ENCODE measurements around the gene CDH20.

DNA sequence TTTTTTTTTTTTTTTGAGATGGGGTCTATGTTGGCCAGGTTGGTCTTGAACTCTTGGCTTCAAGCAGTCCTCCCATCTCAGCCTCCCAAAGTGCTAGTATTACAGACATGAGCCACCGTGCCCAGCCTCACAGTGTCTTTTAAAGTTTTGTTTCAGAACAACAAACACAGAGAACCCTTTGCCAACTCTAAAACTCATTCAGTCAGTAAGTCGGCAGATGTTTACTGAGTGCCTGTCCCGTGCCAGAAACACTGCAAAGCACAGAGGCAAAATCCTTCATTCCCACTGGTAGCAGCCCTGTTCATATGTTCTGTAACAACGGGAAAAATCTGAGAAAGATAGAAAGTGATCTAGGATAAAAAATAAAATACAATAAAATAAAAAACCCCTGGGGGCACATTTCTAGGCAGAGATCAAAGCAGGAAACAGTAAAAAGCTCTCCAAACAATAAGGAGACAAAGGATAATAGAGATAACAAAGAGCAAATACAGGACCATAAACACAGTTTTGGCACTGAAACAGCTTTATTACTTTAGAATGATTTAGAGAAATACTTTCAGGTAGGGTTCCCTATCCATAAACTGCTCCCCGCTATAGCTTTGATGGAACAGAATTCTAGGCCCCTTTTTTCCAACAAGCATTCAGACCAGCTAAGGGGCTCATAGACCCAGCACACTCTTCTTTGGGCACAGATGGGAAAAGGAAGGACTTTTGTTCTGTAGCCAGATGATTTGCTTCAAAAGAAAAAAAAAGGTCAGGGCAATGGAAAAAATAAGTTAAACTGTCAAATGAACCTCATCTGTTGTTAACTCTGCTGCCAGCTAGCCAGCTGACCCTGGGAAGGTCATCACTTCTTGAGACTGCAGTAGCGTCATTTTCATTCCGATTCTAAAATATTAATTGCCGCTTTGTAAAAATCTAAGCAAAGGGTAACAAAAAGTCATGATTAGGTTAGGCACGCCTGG, 212.3 kb downstream of the CDH20 start:
- TF ChIP-seq, protein P1, sequence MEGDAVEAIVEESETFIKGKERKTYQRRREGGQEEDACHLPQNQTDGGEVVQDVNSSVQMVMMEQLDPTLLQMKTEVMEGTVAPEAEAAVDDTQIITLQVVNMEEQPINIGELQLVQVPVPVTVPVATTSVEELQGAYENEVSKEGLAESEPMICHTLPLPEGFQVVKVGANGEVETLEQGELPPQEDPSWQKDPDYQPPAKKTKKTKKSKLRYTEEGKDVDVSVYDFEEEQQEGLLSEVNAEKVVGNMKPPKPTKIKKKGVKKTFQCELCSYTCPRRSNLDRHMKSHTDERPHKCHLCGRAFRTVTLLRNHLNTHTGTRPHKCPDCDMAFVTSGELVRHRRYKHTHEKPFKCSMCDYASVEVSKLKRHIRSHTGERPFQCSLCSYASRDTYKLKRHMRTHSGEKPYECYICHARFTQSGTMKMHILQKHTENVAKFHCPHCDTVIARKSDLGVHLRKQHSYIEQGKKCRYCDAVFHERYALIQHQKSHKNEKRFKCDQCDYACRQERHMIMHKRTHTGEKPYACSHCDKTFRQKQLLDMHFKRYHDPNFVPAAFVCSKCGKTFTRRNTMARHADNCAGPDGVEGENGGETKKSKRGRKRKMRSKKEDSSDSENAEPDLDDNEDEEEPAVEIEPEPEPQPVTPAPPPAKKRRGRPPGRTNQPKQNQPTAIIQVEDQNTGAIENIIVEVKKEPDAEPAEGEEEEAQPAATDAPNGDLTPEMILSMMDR (IDR thresholded peaks at IDR 0.05; ENCODE audit: low read depth, low read length, poor library complexity, severe bottlenecking), result no peak
- no peak for TF ChIP-seq EZH2phosphoT487 (IDR thresholded peaks at IDR 0.05; ENCODE audit: borderline replicate concordance, low read length)

Measured in DOHH2 (cell line).